Upper lobe of left lung (tissue), 4 donors: ENCODE measurements around the gene HAUS3.

Experiments used
- CTCF ChIP-seq, 6 experiments: fragments of 450-650 bp in 4 of 6; fragments of 200-600 bp in 2 of 6; sonication (generic) in 2 of 6; IDR thresholded peaks; one replicate each; pipeline ENCODE4 v1.5.1; 2016 to 2019; ENCODE audit warnings: antibody characterized with exemption in 6 of 6
- EP300 ChIP-seq, 4 donors: sonication (generic); formaldehyde crosslinking; IDR thresholded peaks; one replicate each; pipeline ENCODE4 v1.5.1; 2017; ENCODE audit warnings: antibody characterized with exemption in 4 of 4, control low read depth in 2 of 4
- POLR2A ChIP-seq, 4 donors: fragments of 450-650 bp; IDR thresholded peaks; one replicate each; pipeline ENCODE4 v1.5.1; 2016 to 2017; ENCODE audit warnings: antibody characterized with exemption in 4 of 4, mild to moderate bottlenecking in 2 of 4
- POLR2AphosphoS5 ChIP-seq, 2 donors: sonication (generic); formaldehyde crosslinking; IDR thresholded peaks; one replicate each; pipeline ENCODE4 v1.5.1; 2017; ENCODE audit warnings: antibody characterized with exemption in 2 of 2

- TF ChIP-seq CTCF (IDR thresholded peaks at IDR 0.05) (no peak), EP300 (IDR thresholded peaks at IDR 0.05) (no peak), POLR2AphosphoS5 (IDR thresholded peaks at IDR 0.05) (peak in 1 of 2 donors; percentile 71), POLR2A (IDR thresholded peaks at IDR 0.05) (no peak)
These were observed 19.9 kb upstream of the HAUS3 start, which contains the start of gene MXD4 for GRCh38 chr4:2261853-2262144.
